CD14-positive monocyte (primary cell): ENCODE data around the gene PTPN20. TPM values are rescaled to one million over a fixed set of nuclear protein-coding genes. Genes with fewer than 3 reads are reported as not detected.

ENCODE experiments used
- DNase-seq, 3 donors: peaks; one replicate each; pipeline ENCODE4 v3.0.0-alpha.2; 2011 to 2022
- H2AFZ ChIP-seq: 2 replicates; pipeline ENCODE4 v1.6.0; 2012; ENCODE audit warnings: mild to moderate bottlenecking, low read depth, low read length, inconsistent platforms; ENCODE audit not compliant: insufficient read depth, poor library complexity, severe bottlenecking
- H3K27ac ChIP-seq, 2 donors: 1 replicate in 1 of 2; 2 replicates in 1 of 2; pipeline ENCODE4 v1.5.1; 2012 to 2013; ENCODE audit warnings: low read length in 2 of 2, control low read depth in 1 of 2, inconsistent platforms in 1 of 2, low read depth in 1 of 2, mild to moderate bottlenecking in 1 of 2
- H3K27me3 ChIP-seq, 2 donors: one replicate each; pipeline versions ENCODE4 v1.6.0 to v1.6.1; 2011 to 2013; ENCODE audit warnings: low read length in 2 of 2; ENCODE audit not compliant: control insufficient read depth in 2 of 2, insufficient read depth in 2 of 2
- H3K36me3 ChIP-seq, 2 donors: replicated peaks in 1 of 2; 1 replicate in 1 of 2; 2 replicates in 1 of 2; pipeline versions ENCODE4 v1.5.1 to v1.6.1; 2012 to 2013; ENCODE audit warnings: low read length in 2 of 2, control low read depth in 1 of 2, inconsistent platforms in 1 of 2, mild to moderate bottlenecking in 1 of 2; ENCODE audit not compliant: insufficient read depth in 2 of 2, control insufficient read depth in 1 of 2
- H3K4me1 ChIP-seq, 2 donors: 1 replicate in 1 of 2; 2 replicates in 1 of 2; pipeline versions ENCODE4 v1.5.1 to v1.6.1; 2012 to 2013; ENCODE audit warnings: low read length in 2 of 2, control low read depth in 1 of 2, inconsistent platforms in 1 of 2, mild to moderate bottlenecking in 1 of 2, moderate library complexity in 1 of 2; ENCODE audit not compliant: insufficient read depth in 2 of 2, control insufficient read depth in 1 of 2
- H3K4me2 ChIP-seq: replicated peaks from 2 replicates; pipeline ENCODE3; 2012; ENCODE audit warnings: low read length, moderate library complexity, mild to moderate bottlenecking; ENCODE audit not compliant: poor library complexity, severe bottlenecking; ENCODE audit errors: extremely low read depth
- H3K4me3 ChIP-seq, 3 experiments: fragments of 200-600 bp in 1 of 3; sonication (generic) in 1 of 3; replicated peaks in 1 of 3; 1 replicate in 2 of 3; 2 replicates in 1 of 3; pipeline ENCODE4 v1.5.1; 2011 to 2013; ENCODE audit warnings: low read length in 3 of 3, mild to moderate bottlenecking in 3 of 3, control low read depth in 2 of 3, low read depth in 2 of 3, inconsistent platforms in 1 of 3, moderate library complexity in 1 of 3
- H3K79me2 ChIP-seq: 2 replicates; pipeline ENCODE4 v1.6.0; 2012; ENCODE audit warnings: mild to moderate bottlenecking, control low read depth, inconsistent platforms, low read length, moderate library complexity; ENCODE audit not compliant: insufficient read depth
- H3K9ac ChIP-seq: 2 replicates; pipeline ENCODE4 v1.6.0; 2017; ENCODE audit warnings: low read length, mild to moderate bottlenecking; ENCODE audit not compliant: insufficient read depth, poor library complexity, severe bottlenecking
- H3K9me3 ChIP-seq, 2 donors: replicated peaks in 1 of 2; 1 replicate in 1 of 2; 2 replicates in 1 of 2; pipeline versions ENCODE4 v1.5.1 to v1.6.1; 2012 to 2013; ENCODE audit warnings: low read length in 2 of 2, control low read depth in 1 of 2; ENCODE audit not compliant: control insufficient read depth in 1 of 2, insufficient read depth in 1 of 2
- H4K20me1 ChIP-seq: 2 replicates; pipeline ENCODE4 v1.6.0; 2012; ENCODE audit warnings: mild to moderate bottlenecking, low read length, control low read depth, moderate library complexity; ENCODE audit not compliant: insufficient read depth
- H3K27ac Mint-ChIP-seq, 7 donors: one replicate each; pipeline ENCODE4 v1.8.0; 2020; ENCODE audit warnings: mild to moderate bottlenecking in 7 of 7, mixed read lengths in 7 of 7, moderate library complexity in 6 of 7, inconsistent platforms in 2 of 7
- H3K27me3 Mint-ChIP-seq, 3 donors: one replicate each; pipeline ENCODE4 v1.8.0; 2021 to 2022; ENCODE audit warnings: low read depth in 3 of 3, mild to moderate bottlenecking in 3 of 3, mixed read lengths in 3 of 3, moderate library complexity in 3 of 3, inconsistent platforms in 1 of 3
- H3K36me3 Mint-ChIP-seq, 2 donors: one replicate each; pipeline ENCODE4 v1.8.0; 2020; ENCODE audit warnings: mixed read lengths in 2 of 2, inconsistent platforms in 1 of 2, mild to moderate bottlenecking in 1 of 2
- H3K4me1 Mint-ChIP-seq: one replicate; pipeline ENCODE4 v1.8.0; 2020; ENCODE audit warnings: mild to moderate bottlenecking, mixed read lengths
- H3K4me3 Mint-ChIP-seq, 2 donors: one replicate each; pipeline ENCODE4 v1.8.0; 2020; ENCODE audit warnings: mild to moderate bottlenecking in 2 of 2, mixed read lengths in 2 of 2, moderate library complexity in 1 of 2
- H3K9me3 Mint-ChIP-seq, 7 donors: one replicate each; pipeline ENCODE4 v1.8.0; 2020 to 2022; ENCODE audit warnings: mixed read lengths in 7 of 7, mild to moderate bottlenecking in 6 of 7, moderate library complexity in 6 of 7, inconsistent platforms in 2 of 7
- CTCF ChIP-seq: fragments of 200-600 bp; IDR thresholded peaks from one replicate; pipeline ENCODE4 v1.8.0; 2022; ENCODE audit warnings: antibody characterized with exemption, mild to moderate bottlenecking
- WGBS: methylation state at CpG from one replicate; pipeline ENCODE4 v1.1.5; 2013; ENCODE audit warnings: missing lambda C conversion rate; ENCODE audit not compliant: insufficient coverage; 5-methylcytosine and 5-hydroxymethylcytosine counted together
- intact Hi-C, 2 donors: fragments of 100-400 bp; cut with micrococcal nuclease; formaldehyde crosslinking; loops; one replicate each; pipeline versions ENCODE4 v1.15.0 to v1.15.1; 2023
- polyA plus RNA-seq, 3 donors: library from polyadenylated mRNA; depleted of rRNA in 1 of 3; unstranded in 2 of 3; stranded (reverse) in 1 of 3; fragments of 300-500 nt in 2 of 3; fragments of >200 nt in 1 of 3; fragmentation: Illumina TruSeq in 2 of 3; gene quantifications; 1 replicate in 2 of 3; 2 replicates in 1 of 3; pipeline ENCODE4 v1.2.3, GENCODE V29; 2012 to 2021

PTPN20 gene
- polyA plus RNA-seq, 3 donors: 0.04 TPM; not detected in 2

DNA sequence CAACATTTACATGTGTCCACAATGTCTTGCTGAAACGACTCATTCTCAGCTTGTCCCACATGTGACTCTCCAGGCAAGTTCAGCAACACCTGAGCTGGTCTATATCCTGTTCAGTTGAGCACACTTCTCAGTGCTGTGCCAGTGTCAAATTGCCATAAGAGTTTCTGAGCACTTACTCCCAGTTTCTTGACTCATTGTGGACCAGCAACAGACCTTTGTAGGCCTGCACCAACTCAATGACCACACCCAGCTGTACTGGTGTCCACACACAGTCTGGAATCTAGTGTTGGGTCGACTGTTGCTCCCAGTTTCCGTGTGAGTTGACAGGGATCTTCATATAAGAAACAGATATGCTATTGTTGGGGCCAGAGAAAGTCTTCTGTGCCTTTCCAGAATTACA, 88.0 kb downstream of the PTPN20 start:
- Histone ChIP-seq H3K36me3 (no peaks in the 10 kb centered on the region), H3K4me3 (no peak overlapping the region), H2AFZ (no peak overlapping the region), H3K4me2 (no peak overlapping the region), H3K4me1 (no peaks in the 10 kb centered on the region), H3K9ac (no peak overlapping the region), H4K20me1 (no peaks in the 10 kb centered on the region), H3K27ac (no peak overlapping the region), H3K79me2 (no peaks in the 10 kb centered on the region), H3K9me3 (no peaks in the 10 kb centered on the region), H3K27me3 (no peaks in the 10 kb centered on the region)
- Mint-ChIP-seq H3K9me3 (peaks cover under 1 to 9% (median 5%) of the 10 kb centered on the region in 7 donors), H3K36me3 (no peaks in the 10 kb centered on the region), H3K4me3 (no peak overlapping the region), H3K27ac (no peak overlapping the region), H3K4me1 (no peaks in the 10 kb centered on the region), H3K27me3 (peaks cover 0 to 1% (median 0%) of the 10 kb centered on the region in 3 donors)
- DNase-seq: no peak
- 96% methylated on average over 3 of the region's 3 CpGs for WGBS
- TF ChIP-seq CTCF: no peak
- intact Hi-C loops: no loop called here

DNA sequence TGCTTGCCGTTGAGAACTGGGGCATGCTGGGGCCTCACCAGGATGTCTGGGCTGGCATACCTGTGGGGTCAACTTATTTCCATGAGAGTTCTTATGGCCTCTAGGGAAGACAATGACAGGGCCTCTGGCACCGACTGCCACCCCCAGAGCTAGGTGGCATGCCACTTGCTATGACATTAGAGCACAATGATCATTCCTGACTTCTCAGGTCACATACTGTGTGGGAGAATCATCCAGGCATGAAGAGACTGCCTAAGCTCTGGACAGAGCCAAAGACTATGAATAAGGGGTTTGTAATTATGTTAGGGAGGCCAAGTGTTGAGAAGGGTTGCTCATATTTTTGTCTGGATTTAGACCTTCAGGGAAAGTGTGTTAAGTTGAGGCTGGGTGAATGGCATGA, 97.5 kb downstream of the PTPN20 start:
- Histone ChIP-seq H3K9ac (no peak overlapping the region), H3K9me3 (no peaks in the 10 kb centered on the region), H3K79me2 (no peaks in the 10 kb centered on the region), H3K4me1 (no peaks in the 10 kb centered on the region), H3K4me2 (no peak overlapping the region), H3K36me3 (no peaks in the 10 kb centered on the region), H3K27me3 (no peaks in the 10 kb centered on the region), H2AFZ (no peak overlapping the region), H3K27ac (no peak overlapping the region), H4K20me1 (no peaks in the 10 kb centered on the region), H3K4me3 (no peak overlapping the region)
- 96% methylated on average over 2 of the region's 2 CpGs for WGBS
- no peaks in the 10 kb centered on the region for H3K4me1 Mint-ChIP-seq
- H3K4me3 Mint-ChIP-seq: no peak overlapping the region
- peaks cover 2 to 7% (median 4%) of the 10 kb centered on the region in 3 donors for H3K27me3 Mint-ChIP-seq
- no peaks in the 10 kb centered on the region for H3K9me3 Mint-ChIP-seq
- DNase-seq: no peak
- H3K36me3 Mint-ChIP-seq: no peaks in the 10 kb centered on the region
- intact Hi-C loops: no loop called here
- H3K27ac Mint-ChIP-seq: no peak overlapping the region
- TF ChIP-seq CTCF: no peak
